Fibroblast of skin of back (primary cell): Measurements from ENCODE around the gene RECQL.
"Not testable (repeated sequence)": the region's sequence is repeated elsewhere in the genome, so short reads cannot be mapped to it uniquely, and the experiment has no call there.

Experiments used
- DNase-seq: peaks from one replicate; pipeline ENCODE4 v3.0.0-alpha.2; 2013

RECQL gene

DNA sequence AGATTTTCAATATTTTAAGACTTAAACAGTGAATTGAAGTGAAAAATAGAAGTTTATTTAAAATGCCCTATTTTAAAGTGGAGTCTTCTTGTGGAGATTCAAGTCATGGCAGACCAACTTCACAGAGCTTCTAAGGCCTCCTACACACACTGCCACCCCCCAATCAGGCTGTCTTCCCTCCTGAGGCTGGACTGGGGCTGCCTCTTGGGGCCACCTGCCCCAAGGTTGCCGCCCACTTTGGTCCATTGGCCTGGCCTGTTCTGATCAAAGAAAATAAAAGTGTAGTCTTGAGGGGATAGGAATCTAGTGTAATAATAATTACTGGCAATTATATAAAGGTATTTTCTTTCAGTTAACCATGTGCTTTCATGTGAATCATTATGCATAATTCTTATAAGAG is 1.4 kb upstream of the RECQL start:
- no peak for DNase-seq

DNA sequence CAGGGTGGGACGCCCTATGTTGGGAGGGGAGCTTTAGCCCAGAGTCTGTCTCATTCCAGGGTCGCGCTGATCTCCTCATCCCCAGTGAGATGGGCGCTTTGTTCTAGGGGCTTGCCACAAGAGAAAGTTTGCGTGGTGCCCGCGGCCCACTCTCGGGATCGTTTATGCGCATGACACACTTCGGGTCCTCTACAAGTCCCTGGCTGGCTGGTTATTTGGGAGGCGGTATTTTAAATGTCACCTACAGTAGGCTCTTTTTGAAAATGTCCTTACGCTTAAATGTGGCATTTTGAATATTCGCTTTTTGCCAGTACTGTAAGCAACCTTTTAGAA is 695 bp upstream of the RECQL start:
- peak; percentile 52 for DNase-seq

DNA sequence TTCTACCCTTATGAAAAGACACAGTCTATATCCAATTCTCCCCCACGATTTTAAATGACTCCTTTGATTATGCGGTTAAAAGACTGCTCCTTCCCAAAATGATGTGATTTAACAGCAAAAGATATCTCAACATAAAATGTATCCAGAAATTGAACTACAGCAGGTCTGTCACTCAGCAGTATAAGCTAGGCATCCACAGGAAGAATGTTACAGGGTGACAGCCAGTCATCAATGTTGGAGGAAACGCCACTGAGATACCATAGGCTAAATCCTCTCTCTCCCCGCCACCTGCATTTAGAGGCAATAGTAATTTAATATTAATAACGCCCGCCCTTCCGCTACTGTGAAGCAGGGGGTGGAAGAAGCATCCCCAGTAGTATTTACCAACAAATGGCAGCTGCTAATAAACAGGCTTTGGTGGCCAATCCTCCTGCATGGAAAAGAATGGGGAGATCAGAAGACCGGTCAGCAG is 613 bp downstream of the RECQL start:
- no peak for DNase-seq

DNA sequence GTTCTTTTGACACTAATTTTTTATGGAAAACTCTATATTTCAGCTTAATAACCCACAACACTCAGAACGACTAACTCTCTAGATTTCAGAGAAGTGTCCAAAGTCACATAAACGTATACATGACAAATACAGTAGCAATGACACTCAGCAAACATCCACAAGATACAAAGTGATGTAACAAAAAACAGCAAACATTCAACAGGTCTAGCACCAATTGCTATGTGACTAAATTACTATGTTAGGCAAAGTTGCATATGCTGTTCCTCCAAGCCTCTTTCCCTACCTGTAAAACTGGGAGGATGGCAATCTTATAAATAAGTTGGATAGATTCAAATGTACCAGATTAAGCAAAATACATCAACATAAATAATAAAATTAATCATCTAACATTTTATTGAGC is 1.7 kb downstream of the RECQL start:
- no peak for DNase-seq

DNA sequence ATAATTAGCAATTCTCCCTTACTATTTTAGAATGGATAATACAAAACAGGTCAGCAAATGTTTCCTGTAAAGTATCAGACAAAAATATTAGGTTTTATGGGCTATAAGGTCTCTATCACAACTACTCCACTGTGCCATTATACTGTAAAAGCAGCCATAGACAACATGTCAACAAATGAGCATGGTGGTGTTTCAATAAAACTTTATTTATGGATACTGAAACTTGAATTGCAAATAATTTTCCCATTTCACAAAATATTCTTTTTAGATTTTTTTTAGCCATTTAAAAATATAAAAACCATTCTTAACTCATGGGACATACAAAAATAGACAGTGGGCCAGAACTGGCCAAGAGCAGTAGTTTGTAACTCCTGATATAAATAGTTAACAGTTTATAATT is 15.4 kb downstream of the RECQL start:
- no peak for DNase-seq

DNA sequence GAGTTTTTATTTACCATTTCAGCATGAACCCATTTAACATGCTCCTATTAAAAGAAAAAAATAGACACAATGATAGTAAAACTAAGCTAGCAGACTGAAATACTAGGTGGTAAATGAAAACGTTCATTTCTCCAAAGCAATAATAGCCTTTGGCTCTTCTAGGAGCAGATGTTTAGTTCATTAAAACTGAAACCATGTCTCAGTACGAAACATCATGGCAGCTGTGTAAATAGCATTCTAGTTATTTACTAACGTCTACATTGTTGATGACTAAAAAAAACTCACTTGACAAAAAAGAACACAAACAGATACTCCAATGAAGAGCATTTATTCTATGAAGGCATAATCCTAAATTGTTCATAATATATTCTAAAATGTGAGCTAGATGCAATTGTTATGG is 17.9 kb downstream of the RECQL start:
- DNase-seq: no peak

DNA sequence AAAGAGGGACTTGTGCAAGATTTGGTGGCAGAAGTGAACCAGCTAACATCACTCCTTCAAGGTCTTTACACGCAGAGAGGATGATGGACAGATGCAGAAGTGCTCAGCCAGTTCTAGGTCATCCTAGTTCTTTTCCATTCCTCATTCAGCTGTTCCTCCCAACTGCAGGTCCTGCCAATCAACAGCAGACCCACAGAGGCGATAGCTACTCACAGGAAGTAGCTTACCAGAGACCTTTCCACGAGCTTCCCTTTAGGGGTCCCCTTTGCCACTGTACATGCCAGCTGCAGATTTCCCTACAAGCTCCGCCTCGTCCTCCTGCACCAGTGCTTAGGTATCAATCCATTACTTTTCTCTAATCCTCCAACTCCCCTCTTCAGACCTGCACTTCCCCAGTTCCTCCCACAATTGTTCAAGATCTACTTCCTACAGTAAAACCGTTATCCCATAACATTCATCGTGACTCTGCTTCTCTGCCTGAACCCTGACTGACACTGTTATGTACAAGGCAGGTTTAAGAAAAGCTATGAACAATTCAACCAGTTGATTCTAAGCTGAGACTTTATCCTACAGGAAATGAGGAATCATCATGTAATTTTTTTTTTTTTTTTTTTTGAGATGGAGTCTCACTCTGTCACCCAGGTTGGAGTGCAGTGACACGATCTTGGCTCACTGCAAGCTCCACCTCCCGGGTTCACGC is 22.5 kb downstream of the RECQL start:
- DNase-seq: no peak

DNA sequence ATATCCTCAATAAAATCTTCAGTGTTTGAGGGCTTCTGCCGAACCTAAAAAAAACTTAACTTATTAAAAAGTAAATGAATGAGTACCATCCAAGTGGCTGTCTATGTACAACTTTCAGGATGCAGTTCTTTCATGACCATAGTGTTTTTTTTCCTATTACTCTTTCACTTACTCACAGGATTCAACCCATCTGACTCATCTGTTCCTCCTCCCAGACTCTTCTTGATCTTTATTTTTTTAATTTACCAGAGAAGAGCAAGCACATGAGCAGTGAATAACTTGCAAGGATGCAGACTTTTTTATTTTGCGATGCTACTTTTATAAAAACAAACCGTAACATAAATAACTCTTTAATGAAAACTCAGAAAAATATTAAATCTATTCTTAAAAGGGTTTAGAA is 24.5 kb downstream of the RECQL start:
- peak; percentile 78 for DNase-seq

DNA sequence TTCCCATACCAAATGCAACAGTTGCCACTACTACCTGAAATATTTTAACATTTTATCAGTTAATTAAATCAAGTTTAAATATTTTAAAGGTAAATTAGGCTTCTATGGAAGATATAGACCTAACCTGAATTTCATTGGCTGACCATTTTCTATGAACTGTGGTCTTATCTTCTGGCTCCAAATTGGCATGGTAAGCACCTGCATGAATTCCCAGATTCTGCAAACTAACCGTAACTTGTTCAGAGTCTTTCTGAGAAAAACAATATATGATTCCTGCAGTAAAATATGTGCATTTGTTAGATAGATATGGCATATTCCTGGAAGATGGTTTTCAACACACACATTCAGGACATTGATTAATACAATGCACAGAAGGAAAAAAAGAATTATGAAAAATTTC is 25.9 kb downstream of the RECQL start:
- no peak for DNase-seq

DNA sequence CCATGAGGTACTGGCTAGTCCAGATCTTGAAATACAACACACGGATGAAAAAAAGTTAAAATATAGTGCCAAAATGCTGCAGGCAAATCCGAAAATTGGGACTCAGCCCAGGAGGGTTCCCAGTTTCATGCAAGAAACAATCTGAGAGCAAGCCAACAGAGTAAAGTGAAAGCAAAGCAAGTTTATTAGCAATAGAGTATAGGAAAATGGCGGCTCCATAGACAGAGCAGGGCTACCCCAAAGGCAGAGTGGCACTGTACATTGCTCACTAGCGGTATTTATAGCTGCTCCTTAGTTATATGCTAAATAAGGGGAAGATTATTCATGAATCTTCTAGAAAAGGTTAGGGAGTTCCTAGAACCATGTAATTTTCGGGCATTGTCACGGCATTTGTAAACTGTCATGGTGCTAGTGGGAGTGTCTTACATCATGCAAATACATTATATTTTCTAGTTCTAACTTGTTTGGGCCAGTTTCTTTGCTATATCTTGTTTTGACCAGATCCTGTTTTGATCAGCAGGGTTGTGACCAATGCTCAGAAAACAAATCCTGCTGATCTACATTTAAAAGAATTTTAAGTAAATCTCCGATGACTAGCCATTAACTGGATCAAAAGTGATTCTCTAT is 29.1 kb downstream of the RECQL start:
- no peak for DNase-seq

DNA sequence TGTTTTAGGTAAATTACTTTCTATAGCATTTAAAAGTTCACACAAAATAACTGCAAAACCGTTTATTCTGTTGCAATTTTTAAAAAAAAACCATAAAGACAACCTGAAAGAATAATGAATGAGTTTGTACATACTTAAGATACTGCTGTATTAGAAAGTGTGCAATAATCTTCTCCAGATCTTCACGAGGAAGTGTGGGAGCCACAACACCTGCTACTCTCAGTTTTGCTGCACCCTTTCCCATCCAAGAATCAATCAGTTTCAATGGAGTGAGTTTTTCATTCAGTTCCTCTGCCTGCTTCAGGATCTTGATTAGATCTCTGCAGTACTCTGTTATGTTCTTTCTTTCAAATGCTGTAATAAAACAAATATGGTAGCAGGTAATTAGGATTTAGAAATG is 30.1 kb downstream of the RECQL start:
- DNase-seq: no peak

DNA sequence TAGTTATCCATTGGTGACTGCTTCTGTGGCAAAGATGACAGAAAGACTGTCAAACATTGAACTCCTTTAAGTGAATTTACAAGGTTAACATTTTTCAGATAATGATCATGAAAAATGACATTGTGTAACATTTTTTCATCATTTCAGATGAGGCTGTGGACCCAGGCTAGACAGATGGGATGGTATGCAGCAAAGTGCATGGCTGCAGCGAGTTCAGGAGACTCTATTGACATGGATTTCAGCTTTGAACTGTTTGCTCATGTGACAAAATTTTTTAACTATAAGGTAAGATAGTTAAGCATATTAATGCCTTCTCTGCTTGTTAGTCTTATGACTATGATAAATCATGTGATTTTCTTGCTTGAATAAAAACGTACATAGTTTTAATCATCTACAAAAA is 34.1 kb downstream of the RECQL start:
- DNase-seq: not testable (repeated sequence)

DNA sequence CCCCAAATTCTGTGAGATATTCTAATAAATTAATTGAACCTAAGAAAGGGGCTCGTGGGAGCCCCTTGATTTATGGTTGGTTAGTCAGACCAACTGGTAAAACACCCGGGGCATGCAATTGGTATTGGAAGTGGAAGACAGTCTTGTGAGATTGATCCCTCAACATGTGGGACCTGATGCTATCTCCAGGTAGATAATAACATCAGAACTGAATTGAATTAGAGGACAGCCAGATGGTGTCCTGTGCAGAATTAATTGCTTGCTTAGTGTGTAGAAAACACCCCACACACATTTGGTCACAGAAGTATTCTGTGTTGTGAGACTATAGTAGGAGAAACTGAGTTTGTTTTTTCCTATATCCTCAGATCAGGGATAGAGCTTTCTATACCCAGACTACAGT is 42.0 kb downstream of the RECQL start:
- no peak for DNase-seq

DNA sequence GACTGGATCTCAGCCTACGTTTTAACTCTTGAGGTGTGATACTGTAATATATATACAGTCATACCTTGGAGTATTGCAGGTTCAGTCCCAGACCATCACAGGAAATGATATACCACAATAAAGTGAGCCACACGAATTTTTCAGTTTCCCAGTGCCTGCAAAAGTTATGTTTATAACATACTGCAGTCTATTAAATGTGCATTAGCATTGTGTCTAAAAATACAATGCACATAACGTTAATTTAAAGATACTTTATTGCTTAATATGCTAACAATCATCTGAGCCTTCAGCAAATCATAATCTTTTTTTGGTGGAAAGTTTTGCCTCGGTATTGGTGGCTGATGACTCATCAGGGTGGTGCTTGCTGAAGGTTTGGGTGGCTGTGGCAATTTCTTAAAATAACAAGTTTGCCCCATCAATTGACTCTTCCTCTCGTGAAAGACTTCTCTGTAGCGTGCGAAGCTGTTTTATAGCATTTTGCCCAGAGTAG is 45.1 kb downstream of the RECQL start:
- peak; percentile 30 for DNase-seq

DNA sequence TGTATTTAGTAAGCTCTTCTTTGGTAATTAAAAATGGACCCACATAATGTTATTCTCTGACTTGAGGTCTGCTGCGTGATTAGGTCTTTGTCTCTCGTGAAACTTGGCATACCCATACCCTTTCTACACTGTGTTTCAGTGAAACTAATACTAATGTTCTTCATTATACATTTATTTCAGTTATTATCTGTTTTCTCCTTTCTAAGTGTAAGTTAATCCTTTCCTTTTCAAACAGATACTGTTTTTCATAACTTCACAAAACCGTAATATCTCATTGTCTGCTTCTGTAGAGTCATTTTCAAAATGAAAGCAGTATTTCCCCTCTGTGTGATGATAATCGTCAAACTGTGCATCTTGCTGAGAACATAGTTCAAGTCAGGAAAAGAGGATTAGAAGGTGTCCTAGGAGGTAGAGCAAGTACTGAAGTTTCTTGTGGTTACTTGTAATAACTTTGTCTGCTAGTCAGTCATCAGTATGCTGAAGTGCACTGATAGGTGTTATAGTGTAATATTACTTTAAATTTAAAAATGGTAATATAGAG is 48.1 kb downstream of the RECQL start:
- no peak for DNase-seq

DNA sequence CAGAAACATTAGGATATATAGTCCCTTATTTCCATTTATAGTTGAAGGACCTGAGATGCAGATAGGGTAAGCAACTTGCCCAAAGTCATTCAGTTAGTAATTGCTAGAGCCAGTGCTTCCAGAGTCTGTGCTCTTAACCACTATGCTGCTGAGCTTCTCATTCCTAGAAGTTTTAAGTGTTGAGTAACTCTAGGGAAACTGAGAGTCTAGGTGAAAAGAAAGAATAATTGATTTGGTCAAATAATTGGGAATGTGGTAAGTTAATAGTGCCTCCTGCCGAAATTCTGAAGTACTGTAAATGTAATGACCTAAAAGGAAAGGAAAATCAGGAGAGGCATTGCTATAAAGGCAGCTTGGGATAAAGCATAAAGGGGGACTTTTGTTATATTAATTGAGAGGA is 49.9 kb downstream of the RECQL start:
- DNase-seq: peak; percentile 46

DNA sequence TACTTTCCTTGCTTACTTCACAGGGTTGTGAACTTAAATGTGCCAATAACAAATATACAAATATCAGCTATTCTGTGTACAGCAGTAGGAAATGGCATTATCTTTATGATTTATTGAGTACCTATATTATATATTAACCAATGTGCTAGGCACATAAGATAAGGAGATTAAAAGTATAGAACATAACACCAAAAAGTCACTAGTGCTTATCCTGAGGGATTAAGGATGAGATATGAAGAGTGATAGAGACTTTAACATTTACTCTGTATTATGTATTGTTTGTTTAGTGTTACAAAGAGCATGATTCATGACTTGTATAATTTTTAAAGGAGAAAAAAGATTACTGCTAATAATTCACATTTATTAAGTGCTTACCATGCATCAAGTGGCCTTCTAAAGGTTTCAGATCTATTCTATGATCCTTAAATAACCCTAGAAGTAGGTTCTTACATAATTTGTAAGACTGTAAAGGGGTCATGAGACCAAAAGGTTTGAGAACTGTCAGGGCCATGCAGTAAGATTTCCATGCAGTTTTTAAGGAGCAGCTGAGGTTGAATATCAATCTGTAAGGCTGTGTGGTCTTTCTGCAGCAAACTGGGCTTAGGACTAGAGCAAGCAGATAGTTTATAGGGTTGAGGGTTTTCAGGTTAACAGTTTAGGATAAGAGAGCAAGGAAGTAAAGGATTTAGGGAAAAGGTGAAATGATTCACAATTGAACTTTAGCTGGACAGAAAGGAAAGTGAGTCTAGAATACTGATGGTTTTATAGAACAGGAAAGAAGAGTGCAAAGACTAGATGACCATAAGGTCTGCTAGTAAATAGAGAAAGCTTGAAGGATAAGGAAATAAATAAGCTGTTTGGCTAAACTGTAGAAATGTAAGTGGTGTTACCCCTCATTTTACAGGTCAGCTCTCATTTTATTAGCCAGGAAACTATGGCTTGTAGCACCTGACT is 57.0 kb downstream of the RECQL start:
- no peak for DNase-seq

DNA sequence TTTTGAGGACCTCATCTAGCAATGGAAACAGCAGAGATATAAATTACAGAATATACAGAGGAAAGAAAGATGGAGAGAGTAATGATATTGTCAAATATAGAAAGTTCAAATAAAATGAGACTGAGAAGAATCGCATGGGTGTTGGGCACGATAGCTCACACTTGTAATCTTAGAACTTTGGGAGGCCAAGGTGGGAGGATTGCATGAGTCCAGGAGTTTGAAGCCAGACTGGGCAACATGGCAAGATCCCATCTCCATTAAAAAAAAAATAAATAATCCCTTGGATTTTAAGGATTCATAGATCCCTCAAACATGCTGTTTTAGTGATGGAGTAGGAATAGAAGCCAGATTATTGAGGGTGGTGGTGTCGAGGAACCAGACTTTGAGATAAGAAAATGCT is 62.1 kb downstream of the RECQL start:
- no peak for DNase-seq

DNA sequence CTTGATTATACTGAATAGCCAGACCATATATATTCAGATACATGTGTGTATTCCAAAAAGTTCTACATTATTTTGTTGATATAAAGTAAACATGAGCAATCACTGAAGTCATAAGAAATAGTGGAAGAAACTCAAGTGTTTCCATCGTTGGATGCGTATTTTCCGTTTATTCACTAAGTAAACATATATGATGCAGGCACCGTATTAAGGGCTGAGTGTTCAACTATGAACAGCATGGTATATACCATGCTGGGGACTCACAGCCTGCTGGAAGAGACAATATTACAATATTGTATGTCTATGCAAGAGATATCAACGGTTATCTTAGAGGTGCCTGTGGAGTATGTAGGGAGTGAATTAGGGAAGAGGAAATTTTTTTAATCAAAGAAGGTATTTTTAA is 62.8 kb downstream of the RECQL start:
- DNase-seq: peak; percentile 17

DNA sequence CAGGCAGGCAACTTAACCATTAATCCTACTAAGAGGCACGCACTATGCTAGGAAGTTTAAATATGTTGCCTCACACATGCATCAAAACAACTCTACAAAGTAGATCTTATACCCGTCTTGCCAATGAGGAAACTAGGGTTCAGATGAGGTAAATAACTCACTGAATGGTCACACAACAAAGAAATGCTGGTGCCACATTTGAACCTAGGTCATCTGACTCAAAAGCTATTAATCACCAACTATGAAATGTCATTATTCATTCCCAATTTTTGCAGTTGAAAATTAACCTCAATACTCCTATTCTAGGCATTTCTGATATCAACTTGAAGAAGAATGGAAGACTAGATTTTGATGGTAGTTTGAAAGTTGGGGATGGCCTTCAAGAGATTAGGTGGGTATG is 66.7 kb downstream of the RECQL start:
- no peak for DNase-seq

DNA sequence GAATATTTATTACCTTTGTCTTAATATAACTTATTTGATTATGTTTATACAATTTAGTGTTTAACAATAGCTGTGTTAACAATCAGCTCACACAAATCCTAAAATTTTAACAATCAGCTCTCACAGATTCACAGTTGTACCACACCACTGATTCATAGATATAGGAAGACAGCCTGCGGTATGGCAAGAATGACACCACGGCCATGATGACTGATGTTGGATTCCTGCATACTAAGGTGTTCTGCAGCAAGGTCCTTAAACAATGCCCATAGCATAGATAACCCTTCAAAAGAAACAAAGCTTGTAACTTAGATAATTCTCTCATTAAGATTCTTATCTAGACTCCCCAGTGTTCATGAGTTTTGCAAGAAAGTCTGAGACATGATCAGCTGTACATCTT is 67.9 kb downstream of the RECQL start:
- no peak for DNase-seq

DNA sequence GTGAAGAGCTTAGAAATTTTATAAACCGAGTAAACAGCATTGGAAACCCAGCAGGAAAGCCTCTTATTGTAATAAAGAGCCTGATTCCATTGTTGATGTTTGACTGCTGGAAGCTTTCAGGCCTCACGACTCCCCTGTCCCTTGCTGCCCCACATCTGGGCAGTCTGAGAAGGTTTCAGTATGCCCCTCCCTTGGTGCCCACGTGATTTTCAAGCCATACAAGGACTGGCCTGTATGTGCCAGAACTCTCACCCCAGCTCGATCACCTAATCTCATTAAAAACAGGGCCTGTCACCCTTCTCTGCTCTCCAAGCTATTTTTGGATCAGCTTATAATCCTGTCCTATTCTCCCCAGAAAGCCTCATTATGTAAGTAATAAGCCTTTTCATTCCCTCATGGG is 71.4 kb downstream of the RECQL start:
- DNase-seq: no peak

DNA sequence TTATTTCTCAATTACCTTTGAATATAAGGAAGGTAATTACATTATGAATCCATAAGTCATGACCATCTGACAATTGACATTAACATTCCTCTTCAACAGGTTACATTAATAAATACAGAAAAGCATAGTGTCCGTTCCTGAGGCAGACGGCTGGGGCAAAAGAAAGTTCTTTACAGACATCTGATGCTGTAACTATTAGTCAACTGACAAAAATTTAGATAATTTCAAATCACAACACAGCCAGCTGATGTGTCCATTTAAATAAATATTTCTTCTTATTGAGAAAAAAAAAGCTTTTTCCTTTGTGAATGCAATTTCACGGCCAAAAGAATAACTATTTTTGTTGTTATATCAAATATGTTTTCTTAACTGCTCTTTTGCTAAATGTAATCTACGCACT is 73.2 kb downstream of the RECQL start:
- peak; percentile 77 for DNase-seq
